HCT116 (cell line): ENCODE results near the gene GON4L. TPM values are rescaled to one million over a fixed set of nuclear protein-coding genes. Genes with fewer than 3 reads are reported as not detected.

Source experiments
- ATAC-seq: fragments of 200-7000 bp; cut with Tn5 transposase; 2 replicates; pipeline ENCODE4 v1.9.1; 2020; ENCODE audit warnings: mild to moderate bottlenecking, moderate library complexity
- Bru-seq: library from RNA; stranded (reverse); fragments of 400-500 nt; gene quantifications from one replicate; lab custom pipeline; 2021; lab: Mats Ljungman, UMichigan
- BruChase-seq, 2 experiments: library from RNA; stranded (reverse); fragments of 400-500 nt; gene quantifications; one replicate each; lab custom pipeline; 2021; lab: Mats Ljungman, UMichigan
- BruUV-seq: library from RNA; stranded (reverse); fragments of 400-500 nt; replicated peaks from 2 replicates; lab custom pipeline; 2021; lab: Mats Ljungman, UMichigan
- CTCF ChIA-PET: fragments of 300-600 bp; sonication (Branson Sonifier 250); formaldehyde crosslinking; loops from one replicate; lab custom pipeline; 2021; ENCODE audit warnings: antibody characterized with exemption; lab: Charles Lee
- POLR2A ChIA-PET: fragments of 300-600, 350-600 bp; sonication (Branson Sonifier 250); formaldehyde crosslinking; loops from one replicate; lab custom pipeline; 2021; ENCODE audit warnings: antibody characterized with exemption; lab: Charles Lee
- RAD21 ChIA-PET, 2 experiments: fragments of 300-600 bp; sonication (Branson Sonifier 250); formaldehyde crosslinking; loops; one replicate each; lab custom pipeline; 2023; ENCODE audit warnings: low total read pairs in 2 of 2; ENCODE audit not compliant: uncharacterized antibody in 2 of 2, unreplicated experiment in 2 of 2, low non-redundant PET in 1 of 2; lab: Charles Lee
- DNase-seq: peaks from one replicate; pipeline ENCODE4 v3.0.0-alpha.2; 2010; ENCODE audit warnings: low read depth, low spot score
- H2AFZ ChIP-seq: fragments of 200-600 bp; shearing (Covaris generic), sonication (generic); 2 replicates; pipeline ENCODE4 v1.6.1; 2017; ENCODE audit warnings: low read depth, mixed run types, mixed read lengths, antibody characterized with exemption, low read length; ENCODE audit not compliant: poor library complexity, severe bottlenecking
- H3K27ac ChIP-seq: 2 replicates; pipeline ENCODE4 v1.5.1; 2012; ENCODE audit warnings: low read depth, low read length
- H3K27me3 ChIP-seq: fragments of 200-600 bp; sonication (generic); 2 replicates; pipeline ENCODE4 v1.6.1; 2016; ENCODE audit warnings: mixed run types, low read length, mixed read lengths; ENCODE audit not compliant: insufficient read depth
- H3K36me3 ChIP-seq, 2 experiments: fragments of 200-500 bp in 1 of 2; fragments of 200-600 bp in 1 of 2; sonication (Bioruptor generic) in 1 of 2; sonication (generic) in 1 of 2; 2 replicates each; pipeline versions ENCODE4 v1.5.1 to v1.6.1; 2014 to 2016; ENCODE audit warnings: low read length in 2 of 2, inconsistent platforms in 1 of 2, mixed read lengths in 1 of 2, mixed run types in 1 of 2; ENCODE audit not compliant: insufficient read depth in 2 of 2, control insufficient read depth in 1 of 2
- H3K4me1 ChIP-seq, 2 experiments: fragments of 200-600 bp in 1 of 2; sonication (generic) in 1 of 2; 2 replicates each; pipeline versions ENCODE4 v1.5.1 to v1.6.1; 2012 to 2017; ENCODE audit warnings: low read length in 2 of 2, inconsistent platforms in 1 of 2, mild to moderate bottlenecking in 1 of 2, mixed read lengths in 1 of 2, mixed run types in 1 of 2, moderate library complexity in 1 of 2; ENCODE audit not compliant: insufficient read depth in 2 of 2, control insufficient read depth in 1 of 2
- H3K4me2 ChIP-seq: fragments of 200-600 bp; sonication (generic); 2 replicates; pipeline ENCODE4 v1.6.1; 2017; ENCODE audit warnings: mixed run types, low read length, mixed read lengths
- H3K4me3 ChIP-seq, 2 experiments: fragments of 200-600 bp in 1 of 2; sonication (generic) in 1 of 2; replicated peaks in 1 of 2; 2 replicates each; pipeline ENCODE4 v1.5.1; 2011 to 2016; ENCODE audit warnings: low read length in 2 of 2, control low read depth in 1 of 2, low read depth in 1 of 2, mild to moderate bottlenecking in 1 of 2, mixed read lengths in 1 of 2, mixed run types in 1 of 2
- H3K79me2 ChIP-seq: fragments of 200-600 bp; sonication (generic); 2 replicates; pipeline ENCODE4 v1.6.1; 2017; ENCODE audit warnings: mild to moderate bottlenecking, mixed run types, low read length, moderate library complexity, mixed read lengths; ENCODE audit not compliant: insufficient read depth
- H3K9ac ChIP-seq: fragments of 200-600 bp; sonication (generic); 2 replicates; pipeline ENCODE4 v1.6.1; 2016; ENCODE audit warnings: low read length, mixed read lengths
- H3K9me2 ChIP-seq: fragments of 200-600 bp; sonication (generic), shearing (Covaris generic); 2 replicates; pipeline ENCODE4 v1.6.1; 2017; ENCODE audit warnings: mixed run types, mild to moderate bottlenecking, moderate library complexity; ENCODE audit not compliant: insufficient read depth
- H3K9me3 ChIP-seq, 2 experiments: fragments of 200-500 bp in 1 of 2; fragments of 200-600 bp in 1 of 2; sonication (Bioruptor generic) in 1 of 2; sonication (generic) in 1 of 2; 2 replicates each; pipeline ENCODE4 v1.6.1; 2014 to 2017; ENCODE audit warnings: low read length in 2 of 2, mixed read lengths in 2 of 2, inconsistent platforms in 1 of 2, low read depth in 1 of 2, mild to moderate bottlenecking in 1 of 2, mixed run types in 1 of 2, moderate library complexity in 1 of 2; ENCODE audit not compliant: control insufficient read depth in 1 of 2, insufficient read depth in 1 of 2
- H4K20me1 ChIP-seq: fragments of 200-600 bp; sonication (generic), shearing (Covaris generic); 2 replicates; pipeline ENCODE4 v1.6.1; 2017; ENCODE audit warnings: mixed run types, mild to moderate bottlenecking, moderate library complexity; ENCODE audit not compliant: insufficient read depth
- EGR1 ChIP-seq: IDR thresholded peaks from 2 replicates; pipeline ENCODE4 v1.6.1; 2012; ENCODE audit warnings: low read depth
- ELF1 ChIP-seq: IDR thresholded peaks from 2 replicates; pipeline ENCODE4 v1.6.1; 2012; ENCODE audit warnings: low read depth, borderline replicate concordance
- EZH2 ChIP-seq: fragments of 200-600 bp; sonication (generic); IDR thresholded peaks from 2 replicates; pipeline ENCODE4 v1.6.1; 2017; ENCODE audit warnings: antibody characterized with exemption, mixed run types
- FOSL1 ChIP-seq: IDR thresholded peaks from 2 replicates; pipeline ENCODE4 v1.6.1; 2012; ENCODE audit warnings: low read depth
- JUND ChIP-seq: IDR thresholded peaks from 2 replicates; pipeline ENCODE4 v1.6.1; 2012
- POLR2A ChIP-seq: IDR thresholded peaks from 2 replicates; pipeline ENCODE4 v1.7.0; 2011; ENCODE audit warnings: borderline replicate concordance; ENCODE audit not compliant: insufficient read depth, insufficient read length; ENCODE audit errors: extremely low read depth
- POLR2AphosphoS5 ChIP-seq: IDR thresholded peaks from 2 replicates; pipeline ENCODE4 v1.6.1; 2011; ENCODE audit warnings: mild to moderate bottlenecking, low read depth, low read length, moderate library complexity
- RAD21 ChIP-seq: IDR thresholded peaks from 2 replicates; pipeline ENCODE4 v1.6.1; 2012; ENCODE audit warnings: low read depth, mild to moderate bottlenecking
- SIN3A ChIP-seq: IDR thresholded peaks from 2 replicates; pipeline ENCODE4 v1.6.1; 2012; ENCODE audit warnings: low read depth
- SRF ChIP-seq: IDR thresholded peaks from 2 replicates; pipeline ENCODE4 v1.6.1; 2012; ENCODE audit warnings: low read depth
- YY1 ChIP-seq: IDR thresholded peaks from 2 replicates; pipeline ENCODE4 v1.6.1; 2011; ENCODE audit warnings: low read length, low read depth, moderate library complexity, mild to moderate bottlenecking; ENCODE audit not compliant: insufficient replicate concordance; ENCODE audit errors: extremely low read depth
- ZFX ChIP-seq: fragments of 450-650 bp; IDR thresholded peaks from 2 replicates; pipeline ENCODE4 v1.6.1; 2017
- intact Hi-C: fragments of 100-400 bp; cut with micrococcal nuclease; formaldehyde crosslinking; loops from 2 replicates; pipeline ENCODE4 v1.10.0; 2022
- long read RNA-seq: library from polyadenylated mRNA; unstranded; transcript quantifications from one replicate; pipeline ENCODE4 v2.0.0, GENCODE V29; 2021; ENCODE audit not compliant: unreplicated experiment
- polyA plus RNA-seq: library from polyadenylated mRNA; unstranded; fragments of >200 nt; gene quantifications from 2 replicates; pipeline ENCODE4 v1.2.1, GENCODE V29; 2012; ENCODE audit warnings: missing spikeins
- total RNA-seq: library from RNA; stranded (reverse); gene quantifications from one replicate; pipeline ENCODE4 v1.2.1, GENCODE V29; 2021; ENCODE audit not compliant: unreplicated experiment
- TF ChIP-seq, protein P1 (sequence below): IDR thresholded peaks from 2 replicates; pipeline ENCODE4 v1.6.1; 2012
- TF ChIP-seq, protein P2 (sequence below), 3 experiments: fragments of 200-600 bp in 1 of 3; sonication (generic) in 1 of 3; IDR thresholded peaks in 2 of 3; conservative IDR thresholded peaks in 1 of 3; 2 replicates each; pipeline ENCODE4 v1.5.1; 2012 to 2017; ENCODE audit warnings: low read depth in 2 of 3, low read length in 2 of 3, antibody characterized with exemption in 1 of 3, borderline replicate concordance in 1 of 3, control low read depth in 1 of 3, mild to moderate bottlenecking in 1 of 3, mixed read lengths in 1 of 3, mixed run types in 1 of 3, moderate library complexity in 1 of 3; ENCODE audit not compliant: insufficient read depth in 1 of 3
- TF ChIP-seq, protein P3 (sequence below): IDR thresholded peaks from 2 replicates; pipeline ENCODE4 v1.6.1; 2011; ENCODE audit warnings: mild to moderate bottlenecking, low read length, moderate library complexity; ENCODE audit not compliant: insufficient replicate concordance; ENCODE audit errors: extremely low read depth

The GON4L gene, protein sequence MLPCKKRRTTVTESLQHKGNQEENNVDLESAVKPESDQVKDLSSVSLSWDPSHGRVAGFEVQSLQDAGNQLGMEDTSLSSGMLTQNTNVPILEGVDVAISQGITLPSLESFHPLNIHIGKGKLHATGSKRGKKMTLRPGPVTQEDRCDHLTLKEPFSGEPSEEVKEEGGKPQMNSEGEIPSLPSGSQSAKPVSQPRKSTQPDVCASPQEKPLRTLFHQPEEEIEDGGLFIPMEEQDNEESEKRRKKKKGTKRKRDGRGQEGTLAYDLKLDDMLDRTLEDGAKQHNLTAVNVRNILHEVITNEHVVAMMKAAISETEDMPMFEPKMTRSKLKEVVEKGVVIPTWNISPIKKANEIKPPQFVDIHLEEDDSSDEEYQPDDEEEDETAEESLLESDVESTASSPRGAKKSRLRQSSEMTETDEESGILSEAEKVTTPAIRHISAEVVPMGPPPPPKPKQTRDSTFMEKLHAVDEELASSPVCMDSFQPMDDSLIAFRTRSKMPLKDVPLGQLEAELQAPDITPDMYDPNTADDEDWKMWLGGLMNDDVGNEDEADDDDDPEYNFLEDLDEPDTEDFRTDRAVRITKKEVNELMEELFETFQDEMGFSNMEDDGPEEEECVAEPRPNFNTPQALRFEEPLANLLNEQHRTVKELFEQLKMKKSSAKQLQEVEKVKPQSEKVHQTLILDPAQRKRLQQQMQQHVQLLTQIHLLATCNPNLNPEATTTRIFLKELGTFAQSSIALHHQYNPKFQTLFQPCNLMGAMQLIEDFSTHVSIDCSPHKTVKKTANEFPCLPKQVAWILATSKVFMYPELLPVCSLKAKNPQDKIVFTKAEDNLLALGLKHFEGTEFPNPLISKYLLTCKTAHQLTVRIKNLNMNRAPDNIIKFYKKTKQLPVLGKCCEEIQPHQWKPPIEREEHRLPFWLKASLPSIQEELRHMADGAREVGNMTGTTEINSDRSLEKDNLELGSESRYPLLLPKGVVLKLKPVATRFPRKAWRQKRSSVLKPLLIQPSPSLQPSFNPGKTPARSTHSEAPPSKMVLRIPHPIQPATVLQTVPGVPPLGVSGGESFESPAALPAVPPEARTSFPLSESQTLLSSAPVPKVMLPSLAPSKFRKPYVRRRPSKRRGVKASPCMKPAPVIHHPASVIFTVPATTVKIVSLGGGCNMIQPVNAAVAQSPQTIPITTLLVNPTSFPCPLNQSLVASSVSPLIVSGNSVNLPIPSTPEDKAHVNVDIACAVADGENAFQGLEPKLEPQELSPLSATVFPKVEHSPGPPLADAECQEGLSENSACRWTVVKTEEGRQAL (N-terminal part only)
- 40.8 TPM for total RNA-seq
- 14.8 and 18.7 TPM in 2 replicates for polyA plus RNA-seq
- Bru-seq, nascent RNA, result percentile 70 among the genes with signal in this experiment
- percentile 76 among the genes with signal in this experiment for BruChase-seq, experiment 1, labeled RNA remaining after a 6-hour chase
- BruChase-seq, experiment 2, labeled RNA remaining after a 2-hour chase, result percentile 74 among the genes with signal in this experiment
- long read RNA-seq, partial matches to known transcripts, result 12 of 20 reads
- long read RNA-seq, other reads (novel, unspliced or antisense), result 7 of 20 reads

DNA sequence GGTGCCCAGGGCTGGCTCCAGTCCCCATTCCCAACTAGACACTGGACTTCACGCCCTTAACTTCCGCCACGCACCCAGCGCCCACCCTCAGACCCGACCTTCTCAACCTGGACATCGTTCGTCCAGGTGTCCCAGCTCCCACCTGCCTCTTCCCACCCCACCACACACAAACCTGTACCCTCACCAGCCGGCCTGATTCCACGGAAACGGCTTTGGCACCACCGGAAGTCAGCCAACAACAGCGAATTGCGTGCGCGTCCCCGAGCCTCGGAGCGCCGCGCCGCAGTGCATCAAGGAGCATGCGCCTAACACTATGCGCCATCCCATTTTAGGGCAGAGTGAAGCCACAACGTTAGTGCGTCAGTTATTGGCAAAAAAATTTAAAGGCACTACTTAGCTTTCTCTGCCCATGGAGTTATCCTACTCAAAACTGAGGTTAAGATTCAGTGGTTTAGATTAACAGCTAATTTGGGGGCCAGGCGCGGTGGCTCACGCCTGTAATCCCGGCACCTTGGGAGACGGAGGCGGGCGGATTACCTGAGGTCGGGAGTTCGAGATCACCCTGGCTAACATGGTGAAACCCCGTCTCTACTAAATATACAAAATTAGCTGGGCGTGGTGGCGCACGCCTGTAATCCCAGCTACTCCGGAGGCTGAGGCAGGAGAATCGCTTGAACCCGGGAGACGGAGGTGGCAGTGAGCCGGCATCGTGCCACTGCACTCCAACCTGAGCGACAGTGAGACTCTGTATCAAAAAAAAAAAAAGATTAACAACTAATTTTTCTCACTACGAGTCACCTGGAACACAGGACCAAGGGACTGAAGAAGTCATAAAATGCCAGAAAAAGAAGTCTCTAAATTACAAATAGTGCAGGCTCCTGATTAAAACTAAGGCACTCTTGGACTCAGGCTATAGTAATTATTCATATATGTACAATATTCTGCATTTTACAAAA lies at the start of gene GON4L:
Gene GON4L, minus strand, starts transcription at position 240 of the 956 bp plus-strand sequence. CDS start 3,434 bp downstream, outside the sequence.
- Histone ChIP-seq H3K9me2 (no peaks in the 10 kb centered on the region), H3K9ac (peak within 1 kb of the TSS; percentile 78), H3K4me2 (peak within 1 kb of the TSS; percentile 76), H3K27me3 (peaks cover 5% of the 10 kb centered on the region; the same call in 1 of the 2 replicates), H2AFZ (peak within 1 kb of the TSS; percentile 42), H3K4me3 (peak within 1 kb of the TSS; percentile 80 to 99), H3K9me3 (no peaks in the 10 kb centered on the region), H4K20me1 (no peaks in the 10 kb centered on the region), H3K4me1 (peaks cover 3 to 21% of the 10 kb centered on the region in 2 experiments; a peak in 3 of 4 replicates), H3K79me2 (peaks cover 39% of the 10 kb centered on the region), H3K27ac (peak within 1 kb of the TSS; percentile 49), H3K36me3 (peaks cover 6 to 11% of the 10 kb centered on the region in 2 experiments; a peak in 3 of 4 replicates)
- TSS peak; percentile 74 for BruUV-seq
- DNase-seq (peak; percentile 87), ATAC-seq (peak; percentile 86)
- ChIA-PET CTCF (no interaction called here), RAD21 (no interaction called here), POLR2A (no interaction called here)
- intact Hi-C loops, result no loop called here
- TF ChIP-seq FOSL1 (no peak), EZH2 (no peak), JUND (no peak), POLR2AphosphoS5 (peak; percentile 94), EGR1 (no peak), POLR2A (peak; percentile 82), SRF (peak; percentile 93), YY1 (peak; percentile 97), ELF1 (no peak), ZFX (no peak), RAD21 (no peak), SIN3A (0 out of 2 replicates have a peak, but pooled peaks have one; percentile 44)
- TF ChIP-seq, protein P1, sequence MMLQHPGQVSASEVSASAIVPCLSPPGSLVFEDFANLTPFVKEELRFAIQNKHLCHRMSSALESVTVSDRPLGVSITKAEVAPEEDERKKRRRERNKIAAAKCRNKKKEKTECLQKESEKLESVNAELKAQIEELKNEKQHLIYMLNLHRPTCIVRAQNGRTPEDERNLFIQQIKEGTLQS, result no peak
- TF ChIP-seq, protein P2, sequence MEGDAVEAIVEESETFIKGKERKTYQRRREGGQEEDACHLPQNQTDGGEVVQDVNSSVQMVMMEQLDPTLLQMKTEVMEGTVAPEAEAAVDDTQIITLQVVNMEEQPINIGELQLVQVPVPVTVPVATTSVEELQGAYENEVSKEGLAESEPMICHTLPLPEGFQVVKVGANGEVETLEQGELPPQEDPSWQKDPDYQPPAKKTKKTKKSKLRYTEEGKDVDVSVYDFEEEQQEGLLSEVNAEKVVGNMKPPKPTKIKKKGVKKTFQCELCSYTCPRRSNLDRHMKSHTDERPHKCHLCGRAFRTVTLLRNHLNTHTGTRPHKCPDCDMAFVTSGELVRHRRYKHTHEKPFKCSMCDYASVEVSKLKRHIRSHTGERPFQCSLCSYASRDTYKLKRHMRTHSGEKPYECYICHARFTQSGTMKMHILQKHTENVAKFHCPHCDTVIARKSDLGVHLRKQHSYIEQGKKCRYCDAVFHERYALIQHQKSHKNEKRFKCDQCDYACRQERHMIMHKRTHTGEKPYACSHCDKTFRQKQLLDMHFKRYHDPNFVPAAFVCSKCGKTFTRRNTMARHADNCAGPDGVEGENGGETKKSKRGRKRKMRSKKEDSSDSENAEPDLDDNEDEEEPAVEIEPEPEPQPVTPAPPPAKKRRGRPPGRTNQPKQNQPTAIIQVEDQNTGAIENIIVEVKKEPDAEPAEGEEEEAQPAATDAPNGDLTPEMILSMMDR (IDR thresholded peaks at IDR 0.05 in 2 of 3, conservative IDR thresholded peaks at IDR 0.05 in 1 of 3; ENCODE audit: borderline replicate concordance in 1 of 3, insufficient read depth in 1 of 3, low read depth in 2 of 3, low read length in 2 of 3), result no peak
- TF ChIP-seq, protein P3, sequence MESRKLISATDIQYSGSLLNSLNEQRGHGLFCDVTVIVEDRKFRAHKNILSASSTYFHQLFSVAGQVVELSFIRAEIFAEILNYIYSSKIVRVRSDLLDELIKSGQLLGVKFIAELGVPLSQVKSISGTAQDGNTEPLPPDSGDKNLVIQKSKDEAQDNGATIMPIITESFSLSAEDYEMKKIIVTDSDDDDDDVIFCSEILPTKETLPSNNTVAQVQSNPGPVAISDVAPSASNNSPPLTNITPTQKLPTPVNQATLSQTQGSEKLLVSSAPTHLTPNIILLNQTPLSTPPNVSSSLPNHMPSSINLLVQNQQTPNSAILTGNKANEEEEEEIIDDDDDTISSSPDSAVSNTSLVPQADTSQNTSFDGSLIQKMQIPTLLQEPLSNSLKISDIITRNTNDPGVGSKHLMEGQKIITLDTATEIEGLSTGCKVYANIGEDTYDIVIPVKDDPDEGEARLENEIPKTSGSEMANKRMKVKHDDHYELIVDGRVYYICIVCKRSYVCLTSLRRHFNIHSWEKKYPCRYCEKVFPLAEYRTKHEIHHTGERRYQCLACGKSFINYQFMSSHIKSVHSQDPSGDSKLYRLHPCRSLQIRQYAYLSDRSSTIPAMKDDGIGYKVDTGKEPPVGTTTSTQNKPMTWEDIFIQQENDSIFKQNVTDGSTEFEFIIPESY, result no peak
